PFSK-1 (cell line): ENCODE results near the gene ABCC4.

Experiments used
- FOXP2 ChIP-seq: optimal IDR thresholded peaks from 2 replicates; pipeline ENCODE3; 2011; ENCODE audit warnings: borderline replicate concordance, control low read depth, inconsistent platforms; ENCODE audit not compliant: insufficient read depth; ENCODE audit errors: extremely low read length, extremely low read depth
- POLR2AphosphoS5 ChIP-seq: IDR thresholded peaks from 2 replicates; pipeline ENCODE4 v1.6.1; 2012; ENCODE audit warnings: low read depth, mild to moderate bottlenecking, control low read depth, low read length, moderate library complexity
- SIN3A ChIP-seq: IDR thresholded peaks from 2 replicates; pipeline ENCODE4 v1.6.1; 2012; ENCODE audit warnings: mild to moderate bottlenecking, low read length, moderate library complexity, borderline replicate concordance; ENCODE audit not compliant: insufficient read depth
- TAF1 ChIP-seq: IDR thresholded peaks from 2 replicates; pipeline ENCODE4 v1.6.1; 2012; ENCODE audit warnings: low read length, control low read depth, borderline replicate concordance; ENCODE audit not compliant: insufficient read depth
- TF ChIP-seq, protein P1 (sequence below), 2 experiments: IDR thresholded peaks; 2 replicates each; pipeline versions ENCODE4 v1.6.1 to v1.8.0; 2011 to 2012; ENCODE audit warnings: low read depth in 2 of 2, low read length in 2 of 2, control low read depth in 1 of 2, inconsistent platforms in 1 of 2, mild to moderate bottlenecking in 1 of 2, moderate library complexity in 1 of 2; ENCODE audit not compliant: insufficient read depth in 1 of 2

Gene ABCC4

GRCh38 chr13:95067303-95067702 is 233.9 kb downstream of the ABCC4 start:
- TF ChIP-seq, protein P1, sequence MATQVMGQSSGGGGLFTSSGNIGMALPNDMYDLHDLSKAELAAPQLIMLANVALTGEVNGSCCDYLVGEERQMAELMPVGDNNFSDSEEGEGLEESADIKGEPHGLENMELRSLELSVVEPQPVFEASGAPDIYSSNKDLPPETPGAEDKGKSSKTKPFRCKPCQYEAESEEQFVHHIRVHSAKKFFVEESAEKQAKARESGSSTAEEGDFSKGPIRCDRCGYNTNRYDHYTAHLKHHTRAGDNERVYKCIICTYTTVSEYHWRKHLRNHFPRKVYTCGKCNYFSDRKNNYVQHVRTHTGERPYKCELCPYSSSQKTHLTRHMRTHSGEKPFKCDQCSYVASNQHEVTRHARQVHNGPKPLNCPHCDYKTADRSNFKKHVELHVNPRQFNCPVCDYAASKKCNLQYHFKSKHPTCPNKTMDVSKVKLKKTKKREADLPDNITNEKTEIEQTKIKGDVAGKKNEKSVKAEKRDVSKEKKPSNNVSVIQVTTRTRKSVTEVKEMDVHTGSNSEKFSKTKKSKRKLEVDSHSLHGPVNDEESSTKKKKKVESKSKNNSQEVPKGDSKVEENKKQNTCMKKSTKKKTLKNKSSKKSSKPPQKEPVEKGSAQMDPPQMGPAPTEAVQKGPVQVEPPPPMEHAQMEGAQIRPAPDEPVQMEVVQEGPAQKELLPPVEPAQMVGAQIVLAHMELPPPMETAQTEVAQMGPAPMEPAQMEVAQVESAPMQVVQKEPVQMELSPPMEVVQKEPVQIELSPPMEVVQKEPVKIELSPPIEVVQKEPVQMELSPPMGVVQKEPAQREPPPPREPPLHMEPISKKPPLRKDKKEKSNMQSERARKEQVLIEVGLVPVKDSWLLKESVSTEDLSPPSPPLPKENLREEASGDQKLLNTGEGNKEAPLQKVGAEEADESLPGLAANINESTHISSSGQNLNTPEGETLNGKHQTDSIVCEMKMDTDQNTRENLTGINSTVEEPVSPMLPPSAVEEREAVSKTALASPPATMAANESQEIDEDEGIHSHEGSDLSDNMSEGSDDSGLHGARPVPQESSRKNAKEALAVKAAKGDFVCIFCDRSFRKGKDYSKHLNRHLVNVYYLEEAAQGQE (IDR thresholded peaks at IDR 0.05; ENCODE audit: insufficient read depth in 1 of 2, low read depth in 2 of 2, low read length in 2 of 2), result no peak
- TF ChIP-seq POLR2AphosphoS5 (no peak), TAF1 (no peak), SIN3A (no peak), FOXP2 (no peak)

DNA sequence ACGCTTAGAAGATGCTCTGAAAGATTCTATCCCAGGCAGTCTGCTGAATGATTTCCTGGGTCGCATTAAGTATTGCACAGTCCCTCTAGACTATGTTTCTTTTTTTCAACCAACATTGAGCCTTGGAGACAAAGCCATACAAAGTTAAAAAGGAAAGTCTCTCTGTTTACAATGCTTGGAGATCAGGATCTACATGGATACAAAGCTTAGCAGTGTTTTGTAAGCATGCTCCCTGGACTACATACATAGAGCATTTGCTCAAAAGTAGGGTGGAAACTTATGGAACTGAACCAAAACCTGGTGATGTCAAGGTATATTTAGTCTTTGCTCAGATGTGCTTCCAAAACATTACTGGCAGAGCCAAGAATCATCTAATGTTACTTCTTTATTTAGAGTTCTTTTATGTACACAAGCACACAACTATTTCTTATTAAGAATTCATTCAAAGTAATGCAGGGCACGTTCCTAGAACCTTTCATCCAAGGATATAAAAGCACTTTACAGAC is 241.2 kb downstream of the ABCC4 start:
- TF ChIP-seq, protein P1 (IDR thresholded peaks at IDR 0.05; ENCODE audit: insufficient read depth in 1 of 2, low read depth in 2 of 2, low read length in 2 of 2), result no peak
- TF ChIP-seq FOXP2 (no peak), POLR2AphosphoS5 (no peak), SIN3A (no peak), TAF1 (no peak)

GRCh38 chr13:95059306-95059705 is 241.9 kb downstream of the ABCC4 start:
- TF ChIP-seq SIN3A, result no peak

- TF ChIP-seq TAF1 (no peak), POLR2AphosphoS5 (no peak), SIN3A (no peak), FOXP2 (no peak)
- TF ChIP-seq, protein P1 (IDR thresholded peaks at IDR 0.05; ENCODE audit: insufficient read depth in 1 of 2, low read depth in 2 of 2, low read length in 2 of 2), result no peak
These were observed 242.6 kb downstream of the ABCC4 start for GRCh38 chr13:95058680-95059079.

DNA sequence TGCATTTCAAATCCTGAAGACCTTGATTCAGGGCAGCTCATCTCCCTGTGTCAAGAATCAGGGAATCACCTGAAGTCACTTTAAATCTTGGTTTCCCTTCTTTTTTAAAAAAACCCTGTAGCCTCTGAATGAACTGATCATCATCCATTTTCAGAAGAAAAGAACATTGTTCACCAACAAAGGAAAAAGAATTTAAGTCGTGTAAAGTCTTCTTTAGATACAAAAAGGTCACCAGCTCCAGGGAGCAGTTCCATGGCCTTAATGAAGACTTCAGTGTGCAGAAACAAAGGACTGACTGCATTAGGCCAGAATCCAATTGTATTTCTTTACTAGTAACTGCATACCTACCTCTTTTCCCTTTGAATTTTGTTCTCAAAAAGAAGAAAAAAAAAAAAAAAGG is 245.0 kb downstream of the ABCC4 start:
- TF ChIP-seq TAF1, result no peak
- no peak for TF ChIP-seq SIN3A
- TF ChIP-seq POLR2AphosphoS5, result no peak
- TF ChIP-seq, protein P1 (IDR thresholded peaks at IDR 0.05; ENCODE audit: insufficient read depth in 1 of 2, low read depth in 2 of 2, low read length in 2 of 2), result no peak
- TF ChIP-seq FOXP2, result no peak
